GM21381 (cell line): ENCODE results near the gene NMRAL1.

Experiments used
- ATAC-seq: cut with Tn5 transposase; IDR thresholded peaks from one replicate; pipeline ENCODE4 v1.9.1; 2021; ENCODE audit warnings: mild to moderate bottlenecking, moderate library complexity; ENCODE audit not compliant: unreplicated experiment

NMRAL1 gene

GRCh38 chr16:4426722-4427372 is 47.6 kb downstream of the NMRAL1 start:
- no peak for ATAC-seq

GRCh38 chr16:4426021-4426684 is 48.3 kb downstream of the NMRAL1 start:
- ATAC-seq: peak; percentile 23

GRCh38 chr16:4425378-4426020 is 48.9 kb downstream of the NMRAL1 start, which contains the start of gene DNAJA3:
DNAJA3 (plus strand) TSS chr16:4425868; CDS start chr16:4425882, 14 bp downstream.
- ATAC-seq: peak; percentile 90

GRCh38 chr16:4420505-4421105 is 53.8 kb downstream of the NMRAL1 start:
- ATAC-seq: no peak

- no peak for ATAC-seq
Measured at GRCh38 chr16:4419402-4419959, 54.9 kb downstream of the NMRAL1 start.

GRCh38 chr16:4416200-4417032 is 58.0 kb downstream of the NMRAL1 start, which contains the start of gene CORO7:
CORO7 (minus strand) TSS chr16:4416596; CDS start chr16:4416518, 78 bp downstream.
- peak; percentile 66 for ATAC-seq

GRCh38 chr16:4415538-4416199 is 58.8 kb downstream of the NMRAL1 start:
- ATAC-seq: peak; percentile 7

GRCh38 chr16:4414187-4414917 is 60.1 kb downstream of the NMRAL1 start:
- ATAC-seq: peak; percentile 53

GRCh38 chr16:4412854-4413253 is 61.6 kb downstream of the NMRAL1 start:
- ATAC-seq: no peak

GRCh38 chr16:4412159-4412558 is 62.3 kb downstream of the NMRAL1 start:
- ATAC-seq: no peak
